WTC11 (cell line): ENCODE results near the gene CPXM2. TPM values are rescaled to one million over a fixed set of nuclear protein-coding genes. Genes with fewer than 3 reads are reported as not detected.

Experiments used
- ATAC-seq: fragments of 200-7000 bp; cut with Tn5 transposase; 2 replicates; pipeline ENCODE4 v1.10.0; 2021; ENCODE audit warnings: mild to moderate bottlenecking, moderate library complexity
- CTCF ChIA-PET: fragments of 300-600 bp; sonication (Branson Sonifier 250); formaldehyde crosslinking; loops from one replicate; lab custom pipeline; 2021; ENCODE audit warnings: antibody characterized with exemption; lab: Charles Lee
- POLR2A ChIA-PET: fragments of 350-600 bp; sonication (Branson Sonifier 250); formaldehyde crosslinking; loops from one replicate; lab custom pipeline; 2021; ENCODE audit warnings: antibody characterized with exemption; lab: Charles Lee
- DNase-seq: peaks from one replicate; pipeline ENCODE4 v3.0.0; 2021; ENCODE audit warnings: low spot score
- H3K27ac Mint-ChIP-seq: 2 replicates; pipeline ENCODE4 v1.8.0; 2021; ENCODE audit warnings: mixed read lengths
- H3K27me3 Mint-ChIP-seq: 2 replicates; pipeline ENCODE4 v1.8.0; 2021; ENCODE audit warnings: low read depth, mild to moderate bottlenecking, moderate library complexity, mixed read lengths
- H3K36me3 Mint-ChIP-seq: 2 replicates; pipeline ENCODE4 v1.8.0; 2021; ENCODE audit warnings: mixed read lengths
- H3K4me1 Mint-ChIP-seq: 2 replicates; pipeline ENCODE4 v1.8.0; 2022; ENCODE audit warnings: mixed read lengths
- H3K4me3 Mint-ChIP-seq: 2 replicates; pipeline ENCODE4 v1.8.0; 2021; ENCODE audit warnings: mild to moderate bottlenecking, moderate library complexity, mixed read lengths
- H3K9me3 Mint-ChIP-seq: 2 replicates; pipeline ENCODE4 v1.8.0; 2021; ENCODE audit warnings: mixed read lengths
- ATF1 ChIP-seq: sonication (generic); formaldehyde crosslinking; IDR thresholded peaks from 2 replicates; pipeline ENCODE4 v1.8.1; 2023; ENCODE audit warnings: mild to moderate bottlenecking, moderate library complexity, missing genetic modification reagents
- CREM ChIP-seq: sonication (generic); formaldehyde crosslinking; IDR thresholded peaks from 2 replicates; pipeline ENCODE4 v1.8.1; 2022; ENCODE audit warnings: mild to moderate bottlenecking, missing genetic modification reagents, moderate library complexity
- IRF2 ChIP-seq: sonication (generic); formaldehyde crosslinking; IDR thresholded peaks from 2 replicates; pipeline ENCODE4 v1.8.0; 2022; ENCODE audit warnings: low read depth, missing genetic modification reagents, borderline replicate concordance
- MXD4 ChIP-seq: fragments of 250-450 bp; sonication (Bioruptor Pico); IDR thresholded peaks from 2 replicates; pipeline ENCODE4 v1.8.0; 2021; ENCODE audit warnings: mild to moderate bottlenecking, moderate library complexity, borderline replicate concordance
- NR1H2 ChIP-seq: sonication (generic); formaldehyde crosslinking; IDR thresholded peaks from 2 replicates; pipeline ENCODE4 v1.9.0; 2021; ENCODE audit warnings: mild to moderate bottlenecking, moderate library complexity, missing genetic modification reagents
- NR3C1 ChIP-seq: sonication (generic); formaldehyde crosslinking; conservative IDR thresholded peaks from 2 replicates; pipeline ENCODE4 v1.8.1; 2023; ENCODE audit warnings: low read depth, mild to moderate bottlenecking, missing genetic modification reagents
- PRRX2 ChIP-seq: fragments of 250-450 bp; sonication (Bioruptor Pico); IDR thresholded peaks from 2 replicates; pipeline ENCODE4 v1.8.0; 2021; ENCODE audit warnings: mild to moderate bottlenecking
- SOX15 ChIP-seq: fragments of 250-450 bp; sonication (Bioruptor Pico); IDR thresholded peaks from 2 replicates; pipeline ENCODE4 v1.9.0; 2021; ENCODE audit warnings: mild to moderate bottlenecking
- TCF7 ChIP-seq: sonication (generic); formaldehyde crosslinking; IDR thresholded peaks from 2 replicates; pipeline ENCODE4 v1.8.0; 2022; ENCODE audit warnings: mild to moderate bottlenecking, low read depth, missing genetic modification reagents, moderate library complexity
- ZNF671 ChIP-seq: fragments of 250-450 bp; sonication (Bioruptor Pico); IDR thresholded peaks from 2 replicates; pipeline ENCODE4 v1.8.0; 2021; ENCODE audit warnings: mild to moderate bottlenecking
- total RNA-seq: library from RNA; stranded (reverse); gene quantifications from 3 replicates; pipeline ENCODE4 v1.2.3, GENCODE V29; 2021
- TF ChIP-seq, protein P1 (sequence below): sonication (generic); formaldehyde crosslinking; IDR thresholded peaks from 2 replicates; pipeline ENCODE4 v1.8.0; 2023; ENCODE audit warnings: missing genetic modification reagents
- TF ChIP-seq, protein P2 (sequence below): sonication (generic); formaldehyde crosslinking; IDR thresholded peaks from 2 replicates; pipeline ENCODE4 v1.8.1; 2023; ENCODE audit warnings: mild to moderate bottlenecking, moderate library complexity, missing genetic modification reagents
- TF ChIP-seq, protein P3 (sequence below): fragments of 250-450 bp; sonication (Bioruptor Pico); IDR thresholded peaks from 2 replicates; pipeline ENCODE4 v1.9.0; 2021; ENCODE audit warnings: moderate library complexity, mild to moderate bottlenecking, inconsistent platforms, borderline replicate concordance
- TF ChIP-seq, protein P4 (sequence below): fragments of 250-450 bp; sonication (Bioruptor Pico); IDR thresholded peaks from 2 replicates; pipeline ENCODE4 v1.9.0; 2021; ENCODE audit warnings: mild to moderate bottlenecking
- TF ChIP-seq, protein P5 (sequence below): sonication (generic); formaldehyde crosslinking; IDR thresholded peaks from 2 replicates; pipeline ENCODE4 v1.8.0; 2022; ENCODE audit warnings: mild to moderate bottlenecking, missing genetic modification reagents
- TF ChIP-seq, protein P6 (sequence below): sonication (generic); formaldehyde crosslinking; IDR thresholded peaks from 2 replicates; pipeline ENCODE4 v1.8.1; 2022; ENCODE audit warnings: mild to moderate bottlenecking, moderate library complexity, missing genetic modification reagents
- TF ChIP-seq, protein P7 (sequence below): sonication (generic); formaldehyde crosslinking; conservative IDR thresholded peaks from 2 replicates; pipeline ENCODE4 v1.8.1; 2023; ENCODE audit warnings: mild to moderate bottlenecking, low read depth, missing genetic modification reagents, moderate library complexity
- TF ChIP-seq, protein P8 (sequence below): fragments of 200-600 bp; IDR thresholded peaks from 2 replicates; pipeline ENCODE4 v1.8.0; 2022; ENCODE audit warnings: antibody characterized with exemption

Gene CPXM2
- total RNA-seq, 1 experiment from 2014 or later, result 3.4 TPM

DNA sequence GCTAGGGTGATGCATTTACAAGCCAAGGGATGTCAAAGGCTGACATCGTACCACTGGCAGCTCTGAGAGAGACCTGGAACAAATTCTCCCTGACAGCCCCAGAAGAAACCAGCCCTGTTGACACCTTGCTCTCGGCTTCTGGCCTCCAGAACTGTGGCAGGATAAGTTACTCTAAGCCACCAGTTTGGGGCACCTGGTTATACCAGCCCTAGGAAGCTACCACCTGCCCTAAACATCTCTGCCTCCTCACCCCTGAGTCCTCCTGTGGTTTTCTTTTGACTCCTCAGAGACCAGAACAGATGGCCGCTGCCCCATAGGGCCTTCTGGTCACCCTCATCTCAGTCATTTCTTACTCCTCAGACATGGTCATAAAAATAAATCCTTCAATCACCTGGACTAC, 107.4 kb downstream of the CPXM2 start:
- ChIA-PET CTCF (no interaction called here), POLR2A (no interaction called here)

DNA sequence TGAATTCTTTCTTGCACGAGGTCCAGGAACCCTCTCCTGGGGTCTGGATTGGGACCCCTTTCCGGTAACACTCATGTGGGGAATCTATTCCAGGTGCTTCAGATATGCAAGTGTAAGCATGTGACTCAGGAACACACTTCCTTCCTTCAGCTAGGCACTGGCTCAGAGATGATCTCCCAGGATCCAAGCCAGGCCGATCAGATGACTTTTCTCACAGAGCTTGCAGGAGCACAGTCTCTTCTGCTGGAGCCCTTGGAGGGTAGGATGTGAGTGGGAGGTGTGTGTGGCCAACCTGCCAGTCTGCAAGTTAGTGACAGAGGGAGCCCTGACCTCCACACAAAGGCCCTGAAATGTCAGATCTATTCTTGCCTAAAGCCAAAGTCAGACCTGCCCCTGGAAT, 108.3 kb downstream of the CPXM2 start:
- DNase-seq (no peak), ATAC-seq (no peak)
- no peaks in the 10 kb centered on the region for H3K36me3 Mint-ChIP-seq
- H3K27me3 Mint-ChIP-seq, result peaks cover 50% of the 10 kb centered on the region
- POLR2A ChIA-PET, result no interaction called here
- no peaks in the 10 kb centered on the region for H3K9me3 Mint-ChIP-seq
- H3K4me1 Mint-ChIP-seq, result peaks cover 42% of the 10 kb centered on the region
- CTCF ChIA-PET, result interaction anchor here (1.1 kb wide), 1 partner anchor 114 kb away, joined by 4 read pairs; no protein-coding TSS in a partner anchor
- no peak overlapping the region for H3K4me3 Mint-ChIP-seq
- no peak overlapping the region for H3K27ac Mint-ChIP-seq
- TF ChIP-seq TCF7 (CRISPR knock-in tag), result no peak
- TF ChIP-seq, protein P1, sequence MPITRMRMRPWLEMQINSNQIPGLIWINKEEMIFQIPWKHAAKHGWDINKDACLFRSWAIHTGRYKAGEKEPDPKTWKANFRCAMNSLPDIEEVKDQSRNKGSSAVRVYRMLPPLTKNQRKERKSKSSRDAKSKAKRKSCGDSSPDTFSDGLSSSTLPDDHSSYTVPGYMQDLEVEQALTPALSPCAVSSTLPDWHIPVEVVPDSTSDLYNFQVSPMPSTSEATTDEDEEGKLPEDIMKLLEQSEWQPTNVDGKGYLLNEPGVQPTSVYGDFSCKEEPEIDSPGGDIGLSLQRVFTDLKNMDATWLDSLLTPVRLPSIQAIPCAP (CRISPR knock-in tag), result no peak
- no peak for TF ChIP-seq MXD4 (CRISPR knock-in tag)
- TF ChIP-seq ATF1, result no peak
- TF ChIP-seq, protein P2, sequence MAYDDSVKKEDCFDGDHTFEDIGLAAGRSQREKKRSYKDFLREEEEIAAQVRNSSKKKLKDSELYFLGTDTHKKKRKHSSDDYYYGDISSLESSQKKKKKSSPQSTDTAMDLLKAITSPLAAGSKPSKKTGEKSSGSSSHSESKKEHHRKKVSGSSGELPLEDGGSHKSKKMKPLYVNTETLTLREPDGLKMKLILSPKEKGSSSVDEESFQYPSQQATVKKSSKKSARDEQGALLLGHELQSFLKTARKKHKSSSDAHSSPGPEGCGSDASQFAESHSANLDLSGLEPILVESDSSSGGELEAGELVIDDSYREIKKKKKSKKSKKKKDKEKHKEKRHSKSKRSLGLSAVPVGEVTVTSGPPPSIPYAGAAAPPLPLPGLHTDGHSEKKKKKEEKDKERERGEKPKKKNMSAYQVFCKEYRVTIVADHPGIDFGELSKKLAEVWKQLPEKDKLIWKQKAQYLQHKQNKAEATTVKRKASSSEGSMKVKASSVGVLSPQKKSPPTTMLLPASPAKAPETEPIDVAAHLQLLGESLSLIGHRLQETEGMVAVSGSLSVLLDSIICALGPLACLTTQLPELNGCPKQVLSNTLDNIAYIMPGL (CRISPR knock-in tag), result no peak
- no peak for TF ChIP-seq IRF2 (CRISPR knock-in tag)
- TF ChIP-seq, protein P3, sequence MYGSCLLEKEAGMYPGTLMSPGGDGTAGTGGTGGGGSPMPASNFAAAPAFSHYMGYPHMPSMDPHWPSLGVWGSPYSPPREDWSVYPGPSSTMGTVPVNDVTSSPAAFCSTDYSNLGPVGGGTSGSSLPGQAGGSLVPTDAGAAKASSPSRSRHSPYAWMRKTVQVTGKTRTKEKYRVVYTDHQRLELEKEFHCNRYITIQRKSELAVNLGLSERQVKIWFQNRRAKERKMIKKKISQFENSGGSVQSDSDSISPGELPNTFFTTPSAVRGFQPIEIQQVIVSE (CRISPR knock-in tag), result no peak
- TF ChIP-seq PRRX2, result no peak

More for the DNA sequence above, 107.4 kb downstream of the CPXM2 start:
- H3K27me3 Mint-ChIP-seq, result peaks cover 51% of the 10 kb centered on the region
- TF ChIP-seq NR3C1 (CRISPR knock-in tag) (no peak), SOX15 (CRISPR knock-in tag) (no peak), CREM (CRISPR knock-in tag) (no peak), ZNF671 (CRISPR knock-in tag) (no peak), NR1H2 (CRISPR knock-in tag) (no peak)
- TF ChIP-seq, protein P4, sequence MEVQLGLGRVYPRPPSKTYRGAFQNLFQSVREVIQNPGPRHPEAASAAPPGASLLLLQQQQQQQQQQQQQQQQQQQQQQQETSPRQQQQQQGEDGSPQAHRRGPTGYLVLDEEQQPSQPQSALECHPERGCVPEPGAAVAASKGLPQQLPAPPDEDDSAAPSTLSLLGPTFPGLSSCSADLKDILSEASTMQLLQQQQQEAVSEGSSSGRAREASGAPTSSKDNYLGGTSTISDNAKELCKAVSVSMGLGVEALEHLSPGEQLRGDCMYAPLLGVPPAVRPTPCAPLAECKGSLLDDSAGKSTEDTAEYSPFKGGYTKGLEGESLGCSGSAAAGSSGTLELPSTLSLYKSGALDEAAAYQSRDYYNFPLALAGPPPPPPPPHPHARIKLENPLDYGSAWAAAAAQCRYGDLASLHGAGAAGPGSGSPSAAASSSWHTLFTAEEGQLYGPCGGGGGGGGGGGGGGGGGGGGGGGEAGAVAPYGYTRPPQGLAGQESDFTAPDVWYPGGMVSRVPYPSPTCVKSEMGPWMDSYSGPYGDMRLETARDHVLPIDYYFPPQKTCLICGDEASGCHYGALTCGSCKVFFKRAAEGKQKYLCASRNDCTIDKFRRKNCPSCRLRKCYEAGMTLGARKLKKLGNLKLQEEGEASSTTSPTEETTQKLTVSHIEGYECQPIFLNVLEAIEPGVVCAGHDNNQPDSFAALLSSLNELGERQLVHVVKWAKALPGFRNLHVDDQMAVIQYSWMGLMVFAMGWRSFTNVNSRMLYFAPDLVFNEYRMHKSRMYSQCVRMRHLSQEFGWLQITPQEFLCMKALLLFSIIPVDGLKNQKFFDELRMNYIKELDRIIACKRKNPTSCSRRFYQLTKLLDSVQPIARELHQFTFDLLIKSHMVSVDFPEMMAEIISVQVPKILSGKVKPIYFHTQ (CRISPR knock-in tag), result no peak
- TF ChIP-seq, protein P5, sequence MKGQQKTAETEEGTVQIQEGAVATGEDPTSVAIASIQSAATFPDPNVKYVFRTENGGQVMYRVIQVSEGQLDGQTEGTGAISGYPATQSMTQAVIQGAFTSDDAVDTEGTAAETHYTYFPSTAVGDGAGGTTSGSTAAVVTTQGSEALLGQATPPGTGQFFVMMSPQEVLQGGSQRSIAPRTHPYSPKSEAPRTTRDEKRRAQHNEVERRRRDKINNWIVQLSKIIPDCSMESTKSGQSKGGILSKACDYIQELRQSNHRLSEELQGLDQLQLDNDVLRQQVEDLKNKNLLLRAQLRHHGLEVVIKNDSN, result no peak
- TF ChIP-seq, protein P6, sequence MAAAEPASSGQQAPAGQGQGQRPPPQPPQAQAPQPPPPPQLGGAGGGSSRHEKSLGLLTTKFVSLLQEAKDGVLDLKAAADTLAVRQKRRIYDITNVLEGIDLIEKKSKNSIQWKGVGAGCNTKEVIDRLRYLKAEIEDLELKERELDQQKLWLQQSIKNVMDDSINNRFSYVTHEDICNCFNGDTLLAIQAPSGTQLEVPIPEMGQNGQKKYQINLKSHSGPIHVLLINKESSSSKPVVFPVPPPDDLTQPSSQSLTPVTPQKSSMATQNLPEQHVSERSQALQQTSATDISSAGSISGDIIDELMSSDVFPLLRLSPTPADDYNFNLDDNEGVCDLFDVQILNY (CRISPR knock-in tag), result no peak
- TF ChIP-seq, protein P7, sequence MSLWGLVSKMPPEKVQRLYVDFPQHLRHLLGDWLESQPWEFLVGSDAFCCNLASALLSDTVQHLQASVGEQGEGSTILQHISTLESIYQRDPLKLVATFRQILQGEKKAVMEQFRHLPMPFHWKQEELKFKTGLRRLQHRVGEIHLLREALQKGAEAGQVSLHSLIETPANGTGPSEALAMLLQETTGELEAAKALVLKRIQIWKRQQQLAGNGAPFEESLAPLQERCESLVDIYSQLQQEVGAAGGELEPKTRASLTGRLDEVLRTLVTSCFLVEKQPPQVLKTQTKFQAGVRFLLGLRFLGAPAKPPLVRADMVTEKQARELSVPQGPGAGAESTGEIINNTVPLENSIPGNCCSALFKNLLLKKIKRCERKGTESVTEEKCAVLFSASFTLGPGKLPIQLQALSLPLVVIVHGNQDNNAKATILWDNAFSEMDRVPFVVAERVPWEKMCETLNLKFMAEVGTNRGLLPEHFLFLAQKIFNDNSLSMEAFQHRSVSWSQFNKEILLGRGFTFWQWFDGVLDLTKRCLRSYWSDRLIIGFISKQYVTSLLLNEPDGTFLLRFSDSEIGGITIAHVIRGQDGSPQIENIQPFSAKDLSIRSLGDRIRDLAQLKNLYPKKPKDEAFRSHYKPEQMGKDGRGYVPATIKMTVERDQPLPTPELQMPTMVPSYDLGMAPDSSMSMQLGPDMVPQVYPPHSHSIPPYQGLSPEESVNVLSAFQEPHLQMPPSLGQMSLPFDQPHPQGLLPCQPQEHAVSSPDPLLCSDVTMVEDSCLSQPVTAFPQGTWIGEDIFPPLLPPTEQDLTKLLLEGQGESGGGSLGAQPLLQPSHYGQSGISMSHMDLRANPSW (CRISPR knock-in tag), result no peak
- TF ChIP-seq, protein P8, sequence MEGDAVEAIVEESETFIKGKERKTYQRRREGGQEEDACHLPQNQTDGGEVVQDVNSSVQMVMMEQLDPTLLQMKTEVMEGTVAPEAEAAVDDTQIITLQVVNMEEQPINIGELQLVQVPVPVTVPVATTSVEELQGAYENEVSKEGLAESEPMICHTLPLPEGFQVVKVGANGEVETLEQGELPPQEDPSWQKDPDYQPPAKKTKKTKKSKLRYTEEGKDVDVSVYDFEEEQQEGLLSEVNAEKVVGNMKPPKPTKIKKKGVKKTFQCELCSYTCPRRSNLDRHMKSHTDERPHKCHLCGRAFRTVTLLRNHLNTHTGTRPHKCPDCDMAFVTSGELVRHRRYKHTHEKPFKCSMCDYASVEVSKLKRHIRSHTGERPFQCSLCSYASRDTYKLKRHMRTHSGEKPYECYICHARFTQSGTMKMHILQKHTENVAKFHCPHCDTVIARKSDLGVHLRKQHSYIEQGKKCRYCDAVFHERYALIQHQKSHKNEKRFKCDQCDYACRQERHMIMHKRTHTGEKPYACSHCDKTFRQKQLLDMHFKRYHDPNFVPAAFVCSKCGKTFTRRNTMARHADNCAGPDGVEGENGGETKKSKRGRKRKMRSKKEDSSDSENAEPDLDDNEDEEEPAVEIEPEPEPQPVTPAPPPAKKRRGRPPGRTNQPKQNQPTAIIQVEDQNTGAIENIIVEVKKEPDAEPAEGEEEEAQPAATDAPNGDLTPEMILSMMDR, result no peak
- TF ChIP-seq, all 79 proteins: peak for 0
- ATAC-seq, result no peak
- Mint-ChIP-seq H3K4me3 (no peak overlapping the region), H3K36me3 (peaks cover under 1% of the 10 kb centered on the region; the same call in 1 of the 2 replicates), H3K9me3 (peaks cover 1% of the 10 kb centered on the region), H3K27ac (no peak overlapping the region), H3K4me1 (peaks cover 36% of the 10 kb centered on the region)
- no peak for DNase-seq
